SH-SY5Y (cell line): ENCODE measurements around the gene C8A.

Experiments
- GATA2 ChIP-seq: IDR thresholded peaks from 2 replicates; pipeline ENCODE4 v1.6.1; 2011; ENCODE audit warnings: mild to moderate bottlenecking, low read depth, low read length
- GATA3 ChIP-seq: IDR thresholded peaks from 2 replicates; pipeline ENCODE4 v1.6.1; 2011; ENCODE audit warnings: low read depth, mild to moderate bottlenecking, low read length, moderate library complexity

DNA sequence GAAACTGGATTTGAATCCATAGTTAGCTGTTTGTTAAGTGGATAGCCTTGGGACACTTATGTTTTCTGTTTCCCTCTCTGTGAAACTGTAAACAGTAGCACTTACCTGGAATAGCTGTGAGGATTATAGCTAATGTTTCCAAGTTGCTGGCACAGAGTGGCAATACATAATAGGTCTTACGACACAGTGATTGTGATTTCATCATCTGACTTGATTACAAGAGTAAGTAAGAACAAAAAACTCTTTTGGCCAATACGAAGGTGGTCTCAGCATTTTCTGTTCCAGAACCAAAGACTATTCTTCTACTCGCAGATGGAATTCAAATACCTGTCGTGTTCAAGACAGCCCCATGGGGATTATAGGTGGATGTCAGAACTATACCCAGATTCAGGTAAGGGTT is 109.1 kb downstream of the C8A start:
- TF ChIP-seq GATA3 (no peak), GATA2 (no peak)
